GM18907 (cell line): ENCODE results near the gene ROR2.

Source experiments
- ATAC-seq: cut with Tn5 transposase; IDR thresholded peaks from one replicate; pipeline ENCODE4 v1.9.1; 2021; ENCODE audit warnings: mild to moderate bottlenecking, moderate library complexity; ENCODE audit not compliant: unreplicated experiment

ROR2 gene

GRCh38 chr9:91843623-91844148 is 106.3 kb downstream of the ROR2 start:
- ATAC-seq, result no peak

GRCh38 chr9:91843093-91843492 is 106.9 kb downstream of the ROR2 start:
- ATAC-seq, result no peak

DNA sequence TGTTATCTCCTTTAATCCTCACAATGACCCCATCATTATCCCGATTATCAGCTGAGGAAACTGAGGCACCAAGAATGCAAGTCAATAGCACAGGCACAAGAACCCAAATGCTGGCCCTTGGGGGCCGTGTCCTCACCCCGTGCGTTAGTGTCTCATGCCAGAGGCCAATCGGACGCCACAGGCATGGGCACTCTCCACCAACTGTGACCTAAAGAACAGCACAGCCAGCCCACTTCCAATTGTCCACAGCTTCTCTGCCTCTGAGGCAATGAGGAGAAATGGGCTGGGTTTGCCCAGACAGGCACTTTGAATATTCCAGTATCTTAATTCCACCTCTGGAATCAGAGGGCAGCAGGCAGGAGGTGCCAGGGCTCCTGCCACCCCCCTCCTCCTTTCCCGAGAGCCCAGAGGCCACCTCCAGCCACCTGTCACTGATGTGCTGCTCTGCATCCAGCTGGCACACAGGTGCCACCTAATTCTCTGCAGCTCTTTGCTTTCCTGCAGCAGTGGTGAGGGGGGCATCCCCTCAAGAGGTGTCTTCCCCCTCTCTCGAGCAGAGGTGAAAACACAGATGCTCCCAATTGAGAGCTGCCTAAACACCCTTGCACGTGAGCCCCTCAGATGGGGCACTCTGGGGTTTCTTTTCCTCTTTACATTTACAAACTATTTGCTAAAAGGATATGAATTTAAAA is 107.5 kb downstream of the ROR2 start:
- no peak for ATAC-seq

DNA sequence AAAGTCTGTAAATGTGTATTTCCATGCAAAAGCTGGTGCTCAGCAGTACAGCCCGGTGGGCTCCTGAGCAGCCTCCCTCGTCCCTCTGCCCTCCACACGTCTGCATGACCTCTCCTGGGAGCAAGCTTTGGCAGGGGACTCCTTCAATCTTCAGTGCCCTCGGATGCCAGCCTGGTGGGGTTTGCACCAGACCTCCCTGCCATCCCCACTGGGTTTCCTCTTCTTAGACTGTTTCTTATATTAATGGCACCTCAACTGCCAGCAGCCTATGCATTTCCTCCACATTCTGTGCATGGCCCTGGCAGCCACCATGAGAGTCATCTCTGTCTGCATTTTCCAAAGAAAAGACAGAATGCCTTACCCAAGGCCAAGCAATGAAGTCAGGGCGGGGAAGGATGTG is 108.4 kb downstream of the ROR2 start:
- no peak for ATAC-seq

DNA sequence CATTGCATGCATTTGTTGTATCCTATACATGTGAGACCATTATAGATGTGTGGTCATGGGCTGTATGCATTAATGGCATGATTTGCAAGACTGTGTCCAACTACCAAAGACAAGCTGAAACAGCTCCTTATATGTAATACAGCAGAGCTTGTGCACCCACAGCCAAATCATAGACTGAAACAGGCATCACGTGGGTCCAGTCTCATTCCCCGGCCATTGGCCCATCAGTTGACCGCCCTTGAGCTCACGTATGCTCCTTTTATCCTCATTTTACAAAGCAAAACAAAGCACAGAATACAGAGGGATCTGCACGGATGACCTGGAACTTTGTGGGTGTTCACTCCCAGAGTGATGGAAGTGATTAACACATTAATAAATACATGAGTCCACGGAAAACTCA is 109.1 kb downstream of the ROR2 start:
- no peak for ATAC-seq

DNA sequence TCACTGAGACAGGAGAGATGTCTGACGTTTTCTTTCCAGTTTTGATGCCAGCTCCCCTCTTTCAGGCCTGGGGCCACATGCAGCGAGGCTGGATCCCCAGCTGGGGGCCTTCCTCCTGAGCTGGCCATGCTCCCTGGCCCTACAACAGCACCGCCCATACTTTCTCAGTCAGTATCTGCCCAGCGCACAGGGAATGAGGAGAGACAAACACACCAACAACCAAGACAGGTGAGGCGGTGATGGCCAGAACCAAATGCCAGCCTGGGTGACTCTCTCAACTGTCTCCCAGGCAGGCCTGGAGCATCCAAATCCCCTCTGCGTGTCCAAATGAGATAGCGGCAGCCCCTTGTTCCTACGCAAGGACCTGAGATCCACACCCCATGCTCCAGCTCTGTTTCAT is 109.6 kb downstream of the ROR2 start:
- no peak for ATAC-seq

GRCh38 chr9:91839926-91840465 is 110.0 kb downstream of the ROR2 start:
- ATAC-seq, result no peak

DNA sequence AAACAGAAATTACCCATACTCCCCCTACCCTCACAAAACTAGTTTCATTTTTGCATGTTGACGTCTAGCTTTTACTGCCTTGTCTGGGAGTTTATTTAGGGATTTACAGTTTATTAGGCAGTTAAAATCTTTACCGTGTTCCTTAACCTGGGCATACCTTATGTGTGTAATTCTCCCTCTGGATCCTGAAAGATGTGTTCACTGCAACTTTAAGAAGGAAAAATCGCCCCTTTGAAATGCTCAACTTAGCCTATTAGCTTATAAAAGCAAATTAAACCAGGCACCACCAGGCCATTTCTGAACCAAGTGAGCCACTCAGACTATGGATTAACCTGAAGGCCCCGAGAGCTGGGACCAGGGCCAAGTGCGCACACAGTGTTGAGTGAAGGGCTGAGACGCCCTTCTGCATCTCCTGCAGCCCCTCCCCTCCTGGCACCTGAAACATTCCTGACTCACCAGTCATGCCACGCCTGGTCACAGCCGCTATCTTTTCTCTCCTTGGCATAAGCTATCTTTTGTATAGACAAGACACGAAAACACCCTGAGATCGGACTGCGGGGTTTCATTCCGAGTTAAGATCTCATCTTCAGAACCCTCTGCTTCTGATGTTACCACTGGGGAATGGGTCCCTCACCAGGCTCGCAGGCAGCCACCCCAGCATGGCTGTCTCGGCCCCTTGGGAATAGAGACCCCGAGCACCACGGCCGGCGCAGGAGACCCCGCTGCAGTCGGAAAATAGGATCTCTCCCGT is 111.9 kb downstream of the ROR2 start:
- ATAC-seq, result no peak

DNA sequence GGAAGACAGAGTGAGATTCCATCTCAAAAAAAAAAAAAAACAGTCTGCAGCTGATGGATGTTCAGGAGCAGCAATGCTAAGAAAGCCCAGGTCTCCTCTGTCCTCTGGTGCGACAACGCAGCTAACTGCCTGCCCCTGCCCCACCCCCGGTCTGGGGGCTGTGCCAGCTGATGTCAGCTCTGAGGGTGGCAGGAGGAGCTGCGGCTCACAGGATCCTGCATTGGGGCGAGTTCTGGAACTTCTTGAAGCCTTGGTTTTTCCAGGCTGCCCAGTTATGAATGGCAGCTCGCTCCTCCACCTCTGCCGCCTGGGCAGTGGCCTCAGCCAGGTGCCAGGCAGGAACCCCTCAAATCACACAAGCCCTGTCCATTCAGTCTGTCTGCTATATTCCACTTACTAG is 113.5 kb downstream of the ROR2 start:
- no peak for ATAC-seq

DNA sequence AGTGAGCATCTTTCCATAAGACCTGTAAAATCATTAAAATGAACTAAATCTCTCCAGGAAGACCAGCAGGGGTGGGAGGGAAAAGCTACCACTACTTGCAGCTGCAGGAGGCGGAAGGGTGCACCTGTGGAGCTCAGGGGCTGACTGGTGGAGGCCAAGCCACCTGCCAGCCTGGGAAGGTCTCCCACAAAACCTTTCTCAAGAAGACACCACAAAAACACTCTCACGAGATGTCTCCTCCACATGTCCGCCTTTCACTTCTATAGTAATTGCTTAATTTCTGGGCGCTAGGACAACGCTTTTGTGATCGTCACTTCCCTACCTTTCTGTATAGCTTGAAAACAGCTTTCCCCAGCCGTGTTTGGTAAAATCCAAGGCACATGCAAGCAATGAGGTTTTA is 114.4 kb downstream of the ROR2 start:
- no peak for ATAC-seq

GRCh38 chr9:91835216-91835615 is 114.8 kb downstream of the ROR2 start:
- ATAC-seq, result no peak

DNA sequence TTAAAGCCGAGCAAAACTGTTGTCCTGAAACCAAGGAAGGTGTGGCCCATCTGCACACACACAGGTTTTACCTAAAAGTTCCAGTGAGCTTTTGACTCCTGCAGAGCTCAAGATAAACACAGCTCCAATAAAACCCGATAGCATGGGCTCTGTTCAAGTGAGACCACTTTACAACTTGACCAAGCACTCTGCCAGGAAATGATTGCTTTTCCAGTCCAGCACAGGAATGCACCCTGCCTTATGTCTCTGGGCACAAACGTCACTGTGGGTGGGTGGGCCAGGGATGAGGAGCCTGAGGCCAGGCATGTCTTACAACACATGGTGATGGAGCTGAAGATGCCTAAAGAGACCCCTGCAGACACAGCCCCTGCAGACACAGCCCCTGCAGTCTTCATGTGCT is 115.3 kb downstream of the ROR2 start:
- ATAC-seq, result no peak

- no peak for ATAC-seq
Observed at GRCh38 chr9:91833878-91834255, 116.2 kb downstream of the ROR2 start.

DNA sequence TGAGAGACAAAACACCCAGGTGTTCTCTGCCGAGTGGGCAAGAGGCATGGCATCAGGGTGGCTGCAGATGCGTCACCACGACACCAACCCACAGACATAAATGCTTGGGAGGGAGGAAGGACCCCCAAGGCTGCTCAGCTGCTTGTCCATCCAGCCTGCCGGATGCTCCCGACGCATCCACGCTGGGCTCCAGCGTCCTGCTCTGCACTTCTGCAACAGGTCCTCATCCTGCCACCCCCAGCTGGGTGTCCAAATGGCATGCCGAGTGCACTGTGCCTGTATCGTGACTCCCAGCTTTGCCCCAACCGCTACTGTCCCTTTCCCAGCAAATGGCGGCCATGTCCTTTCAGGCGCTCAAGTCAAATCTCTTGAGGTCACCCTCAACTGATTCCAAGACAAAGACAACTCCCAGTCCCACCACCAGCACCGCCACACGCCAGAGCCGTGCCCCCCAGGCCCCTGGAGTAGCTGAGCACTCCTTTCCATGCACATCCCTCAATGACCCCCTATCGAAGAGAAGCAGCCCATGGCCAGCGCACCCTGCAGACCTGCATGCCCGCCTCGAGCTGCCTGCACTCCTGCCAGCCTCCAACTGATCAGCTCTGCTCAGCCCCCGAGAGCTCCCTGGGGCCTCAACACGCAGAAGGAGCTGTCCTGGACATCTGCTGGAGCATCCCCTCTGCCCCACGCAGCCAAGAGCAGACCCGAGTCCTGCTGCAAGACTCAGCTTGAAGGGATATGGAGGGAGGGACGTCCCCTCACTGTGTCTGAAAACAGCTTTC is 116.7 kb downstream of the ROR2 start:
- no peak for ATAC-seq

DNA sequence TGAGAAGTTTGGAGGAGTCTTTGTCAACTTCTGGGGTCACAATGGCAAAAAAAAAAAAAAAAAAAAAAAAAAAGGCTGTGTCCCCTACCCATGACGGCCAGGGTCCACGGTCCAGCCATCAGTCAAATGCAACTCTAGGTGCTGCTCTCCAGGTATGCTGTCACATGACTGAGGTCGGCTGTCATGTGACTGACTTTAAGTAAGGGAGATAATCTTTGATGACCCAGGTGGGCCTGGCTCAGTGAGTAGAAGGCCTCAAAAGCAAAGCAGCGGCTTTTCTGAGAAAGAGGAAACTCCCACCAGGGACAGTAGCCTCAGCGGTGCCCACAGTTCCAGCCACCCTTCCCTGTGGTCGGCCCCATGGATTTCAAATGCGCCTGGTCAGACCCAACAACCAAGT is 117.7 kb downstream of the ROR2 start:
- ATAC-seq, result no peak

DNA sequence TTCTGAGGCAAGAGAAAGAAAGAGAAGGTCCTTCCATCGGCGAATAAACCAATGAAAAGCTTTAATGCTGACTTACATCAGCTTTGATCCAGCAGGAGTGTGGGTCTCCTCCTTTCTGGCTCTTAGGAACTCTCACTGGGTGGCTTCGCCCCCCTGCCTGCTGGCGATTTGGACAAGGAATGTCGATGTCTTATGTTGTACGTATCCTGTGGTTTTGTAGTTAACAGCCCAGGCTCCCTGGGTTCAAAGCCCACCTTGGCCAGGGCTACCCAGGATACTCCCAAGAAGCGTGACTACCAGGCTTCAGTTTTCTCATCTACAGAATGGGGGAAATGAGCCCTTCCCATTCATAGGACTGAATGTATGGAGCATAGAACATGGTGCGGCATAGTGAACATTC is 124.2 kb downstream of the ROR2 start:
- no peak for ATAC-seq

DNA sequence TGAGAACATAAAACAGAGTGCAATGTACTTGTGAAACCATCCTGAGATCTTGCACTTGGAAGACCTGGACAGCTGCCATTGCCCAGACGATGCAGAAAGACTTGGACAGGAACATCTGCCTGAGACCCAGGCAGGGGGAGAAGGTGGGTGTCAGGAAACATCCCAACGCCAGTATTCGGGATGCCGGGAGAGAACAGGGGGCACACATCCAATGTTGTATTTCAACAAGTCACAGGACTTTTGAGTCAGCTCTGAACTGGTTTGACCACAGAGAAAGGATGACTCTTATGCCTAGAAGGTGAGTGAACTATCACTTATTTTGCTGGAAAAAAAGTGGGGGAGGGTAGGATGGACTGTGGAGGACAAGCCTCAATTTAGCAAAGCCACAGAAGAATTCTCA is 124.6 kb downstream of the ROR2 start:
- ATAC-seq, result no peak

GRCh38 chr9:91824601-91825305 is 125.3 kb downstream of the ROR2 start:
- no peak for ATAC-seq

GRCh38 chr9:91824151-91824550 is 125.9 kb downstream of the ROR2 start:
- ATAC-seq, result no peak

DNA sequence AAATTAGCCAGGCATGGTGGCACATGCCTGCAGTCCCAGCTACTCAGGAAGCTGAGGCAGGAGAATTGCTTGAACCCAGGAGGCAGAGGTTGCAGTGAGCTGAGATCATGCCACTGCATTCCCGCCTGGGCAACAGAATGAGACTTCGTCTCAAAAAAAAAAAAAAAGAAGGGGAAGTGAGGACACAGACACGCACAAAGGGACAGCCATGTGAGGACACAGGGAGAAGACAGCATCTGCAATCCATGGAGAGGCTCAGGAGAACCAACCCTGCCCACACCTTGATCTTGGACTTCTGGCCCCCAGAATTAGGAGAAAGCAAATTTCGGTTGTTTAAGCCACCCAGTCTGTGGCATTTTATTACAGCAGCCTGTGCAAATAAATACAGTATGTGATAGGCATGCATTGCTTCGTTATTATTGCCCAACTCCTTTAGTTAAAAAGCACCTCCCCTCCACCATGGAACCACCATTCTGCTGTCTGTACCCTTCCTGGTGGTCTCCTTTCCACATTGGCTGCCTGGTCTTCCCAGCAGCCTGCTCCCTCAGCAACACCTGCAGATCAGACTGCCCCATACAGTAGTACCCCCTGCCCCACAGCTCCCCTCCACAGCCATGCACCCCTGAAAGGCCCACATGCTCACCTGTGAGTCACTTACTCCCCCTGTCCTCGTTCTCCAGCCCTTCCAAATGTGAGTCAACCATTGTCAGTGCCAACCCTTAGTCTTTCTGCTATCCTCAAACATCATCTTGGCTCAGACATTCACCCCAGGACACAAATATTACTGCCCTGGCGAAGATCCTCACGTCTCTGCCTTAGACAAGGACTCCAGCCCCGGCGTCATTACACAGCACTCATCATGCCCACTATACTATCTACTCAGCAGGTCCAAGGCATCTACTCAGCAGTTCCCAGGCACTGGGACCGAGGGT is 128.8 kb downstream of the ROR2 start:
- no peak for ATAC-seq
